HepG2 (cell line): ENCODE measurements around the gene ADIPOR2. TPM values are rescaled to one million over a fixed set of nuclear protein-coding genes. Genes with fewer than 3 reads are reported as not detected.
A peak's percentile ranks its signal among the peaks of the same experiment; 100 is the strongest.

Source experiments
- CBX5 ChIP-seq: sonication (generic); formaldehyde crosslinking; IDR thresholded peaks from 2 replicates; pipeline ENCODE4 v1.4.0; 2020; ENCODE audit warnings: missing genetic modification reagents, borderline replicate concordance
- DMTF1 ChIP-seq: sonication (generic); formaldehyde crosslinking; IDR thresholded peaks from 2 replicates; pipeline ENCODE4 v1.4.0; 2020; ENCODE audit warnings: mild to moderate bottlenecking, missing genetic modification reagents
- E2F5 ChIP-seq: sonication (generic); formaldehyde crosslinking; conservative IDR thresholded peaks from 2 replicates; pipeline ENCODE4 v1.4.0; 2020; ENCODE audit warnings: missing genetic modification reagents
- ELF4 ChIP-seq: sonication (generic); formaldehyde crosslinking; IDR thresholded peaks from 2 replicates; pipeline ENCODE4 v1.5.0; 2020; ENCODE audit warnings: missing genetic modification reagents, mild to moderate bottlenecking, moderate library complexity, borderline replicate concordance
- FOXP4 ChIP-seq: sonication (generic); formaldehyde crosslinking; IDR thresholded peaks from 2 replicates; pipeline ENCODE4 v1.4.0; 2020; ENCODE audit warnings: missing genetic modification reagents
- HHEX ChIP-seq: IDR thresholded peaks from 2 replicates; pipeline ENCODE4 v1.6.1; 2016; ENCODE audit warnings: control low read depth
- HOXA3 ChIP-seq: sonication (generic); formaldehyde crosslinking; IDR thresholded peaks from 2 replicates; pipeline ENCODE4 v1.5.0; 2020; ENCODE audit warnings: missing genetic modification reagents
- MED8 ChIP-seq: sonication (generic); formaldehyde crosslinking; IDR thresholded peaks from 2 replicates; pipeline ENCODE4 v1.8.1; 2023; ENCODE audit warnings: mild to moderate bottlenecking, missing genetic modification reagents; ENCODE audit not compliant: insufficient replicate concordance
- MEIS2 ChIP-seq: sonication (generic); formaldehyde crosslinking; IDR thresholded peaks from 2 replicates; pipeline ENCODE4 v1.9.0; 2021; ENCODE audit warnings: mild to moderate bottlenecking, missing genetic modification reagents
- MLX ChIP-seq: IDR thresholded peaks from 2 replicates; pipeline ENCODE4 v1.6.1; 2016
- POGZ ChIP-seq: sonication (generic); formaldehyde crosslinking; IDR thresholded peaks from 2 replicates; pipeline ENCODE4 v1.4.0; 2020; ENCODE audit warnings: mild to moderate bottlenecking, missing genetic modification reagents
- RFX5 ChIP-seq: IDR thresholded peaks from 2 replicates; pipeline ENCODE4 v1.6.1; 2011; ENCODE audit warnings: low read depth, low read length, improper control_type of control experiment
- RNF2 ChIP-seq: fragments of 450-650 bp; conservative IDR thresholded peaks from 2 replicates; pipeline ENCODE4 v1.6.1; 2016; ENCODE audit warnings: low read depth
- SSRP1 ChIP-seq: IDR thresholded peaks from 2 replicates; pipeline ENCODE4 v1.6.1; 2016; ENCODE audit warnings: control low read depth
- TARDBP ChIP-seq: sonication (generic); formaldehyde crosslinking; IDR thresholded peaks from 2 replicates; pipeline ENCODE4 v1.8.0; 2022; ENCODE audit warnings: mild to moderate bottlenecking, missing genetic modification reagents
- ZNF136 ChIP-seq: sonication (generic); formaldehyde crosslinking; IDR thresholded peaks from 2 replicates; pipeline ENCODE4 v1.8.1; 2022; ENCODE audit warnings: low read depth, mild to moderate bottlenecking, moderate library complexity, missing genetic modification reagents
- ZNF138 ChIP-seq: sonication (generic); formaldehyde crosslinking; IDR thresholded peaks from 2 replicates; pipeline ENCODE4 v1.5.0; 2020; ENCODE audit warnings: mild to moderate bottlenecking, low read depth, missing genetic modification reagents
- ZNF251 ChIP-seq: sonication (generic); formaldehyde crosslinking; IDR thresholded peaks from 2 replicates; pipeline ENCODE4 v1.9.0; 2021; ENCODE audit warnings: mild to moderate bottlenecking, missing genetic modification reagents
- ZNF280D ChIP-seq: sonication (generic); formaldehyde crosslinking; IDR thresholded peaks from 2 replicates; pipeline ENCODE4 v1.5.1; 2020; ENCODE audit warnings: mild to moderate bottlenecking, missing genetic modification reagents
- ZNF552 ChIP-seq: sonication (generic); formaldehyde crosslinking; IDR thresholded peaks from 2 replicates; pipeline ENCODE4 v1.9.0; 2022; ENCODE audit warnings: missing genetic modification reagents, mild to moderate bottlenecking, borderline replicate concordance
- ZNF737 ChIP-seq: sonication (generic); formaldehyde crosslinking; IDR thresholded peaks from 2 replicates; pipeline ENCODE4 v1.5.0; 2020; ENCODE audit warnings: missing genetic modification reagents, mild to moderate bottlenecking, borderline replicate concordance
- polyA plus RNA-seq, 8 experiments: library from polyadenylated mRNA; depleted of rRNA in 3 of 8; stranded (reverse) in 7 of 8; unstranded in 1 of 8; fragments of >200 nt; fragmentation: Illumina TruSeq in 4 of 8; extraction: Trizol in 4 of 8; gene quantifications; 2 replicates each; pipeline versions ENCODE4 v1.2.1 to v1.2.3, GENCODE V29; 2011 to 2016; ENCODE audit warnings: low read depth in 4 of 8, missing spikeins in 1 of 8, mixed read lengths in 1 of 8; ENCODE audit not compliant: insufficient read depth in 1 of 8
- total RNA-seq, 5 experiments: library from RNA; depleted of rRNA; stranded (reverse); fragments of >200 nt; fragmentation: Illumina TruSeq; extraction: Trizol; gene quantifications; 2 replicates each; pipeline ENCODE4 v1.2.3, GENCODE V29; 2016; ENCODE audit warnings: low read depth in 1 of 5

The ADIPOR2 gene
- total and polyA plus RNA-seq, 2 of the 13 experiments (the other 11 are each of a cell fraction or from before 2014, with no cell fraction given): 35.2 to 52.2 TPM

GRCh38 chr12:1815814-1816729 is 125.2 kb downstream of the ADIPOR2 start (continued):
- no peak; the same call in 1 of the 2 replicates for TF ChIP-seq MLX (CRISPR knock-in tag)
- TF ChIP-seq ZNF552 (CRISPR knock-in tag): no peak
- no peak for TF ChIP-seq HHEX
- no peak; the same call in 1 of the 2 replicates for TF ChIP-seq CBX5 (CRISPR knock-in tag)
- TF ChIP-seq RFX5: no peak
- no peak for TF ChIP-seq SSRP1 (CRISPR knock-in tag)
- no peak; the same call in 1 of the 2 replicates for TF ChIP-seq HOXA3 (CRISPR knock-in tag)
- TF ChIP-seq E2F5: no peak
- TF ChIP-seq ZNF136 (CRISPR knock-in tag): no peak
- peak; percentile 59; the same call in 1 of the 2 replicates for TF ChIP-seq FOXP4 (CRISPR knock-in tag)
- TF ChIP-seq MED8 (CRISPR knock-in tag): no peak
- no peak for TF ChIP-seq ELF4
- no peak for TF ChIP-seq RNF2
- no peak for TF ChIP-seq POGZ (CRISPR knock-in tag)
- TF ChIP-seq ZNF251 (CRISPR knock-in tag): no peak
- no peak for TF ChIP-seq ZNF737 (CRISPR knock-in tag)
- TF ChIP-seq MEIS2: no peak
- no peak for TF ChIP-seq ZNF280D (CRISPR knock-in tag)
- TF ChIP-seq DMTF1 (CRISPR knock-in tag): no peak
- TF ChIP-seq ZNF138 (CRISPR knock-in tag): no peak
- TF ChIP-seq TARDBP (CRISPR knock-in tag): 0 out of 2 replicates have a peak, but pooled peaks have one; percentile 50
